HG02678 (cell line): ENCODE measurements around the gene PIGK.

Source experiments
- ATAC-seq: cut with Tn5 transposase; IDR thresholded peaks from one replicate; pipeline ENCODE4 v1.9.1; 2021; ENCODE audit warnings: mild to moderate bottlenecking, moderate library complexity; ENCODE audit not compliant: unreplicated experiment

PIGK gene

GRCh38 chr1:77044133-77044849, 174.9 kb downstream of the PIGK start:
- ATAC-seq: no peak

GRCh38 chr1:77040826-77041225, 178.4 kb downstream of the PIGK start:
- ATAC-seq: no peak

- no peak for ATAC-seq
These were observed 179.5 kb downstream of the PIGK start for GRCh38 chr1:77039739-77040138.

- no peak for ATAC-seq
These were observed 180.1 kb downstream of the PIGK start for GRCh38 chr1:77039111-77039510.
